B cell (primary cell): ENCODE data around the gene BCL2L15. TPM values are rescaled to one million over a fixed set of nuclear protein-coding genes. Genes with fewer than 3 reads are reported as not detected.

Experiments
- ATAC-seq: fragments of 200-7000 bp; cut with Tn5 transposase; one replicate; pipeline ENCODE4 v1.10.0; 2021; ENCODE audit warnings: low read depth, mild to moderate bottlenecking, moderate number of reproducible peaks, moderate library complexity
- CTCF ChIA-PET: fragments of 350-600 bp; sonication (Branson Sonifier 250); formaldehyde crosslinking; loops from one replicate; lab custom pipeline; 2021; ENCODE audit warnings: antibody characterized with exemption, inconsistent platforms; lab: Charles Lee
- POLR2A ChIA-PET: fragments of 350-600 bp; sonication (Branson Sonifier 250); formaldehyde crosslinking; loops from one replicate; lab custom pipeline; 2021; ENCODE audit warnings: antibody characterized with exemption; lab: Charles Lee
- DNase-seq: peaks from one replicate; pipeline ENCODE4 v3.0.0; 2013
- H2AFZ ChIP-seq: 2 replicates; pipeline ENCODE4 v1.6.1; 2012; ENCODE audit warnings: mild to moderate bottlenecking, low read depth, low read length; ENCODE audit not compliant: insufficient read depth, poor library complexity, severe bottlenecking
- H3K27ac ChIP-seq, 2 donors: 1 replicate in 1 of 2; 2 replicates in 1 of 2; pipeline ENCODE4 v1.5.1; 2012 to 2013; ENCODE audit warnings: low read length in 2 of 2, mild to moderate bottlenecking in 2 of 2, moderate library complexity in 1 of 2
- H3K27me3 ChIP-seq, 4 experiments: fragments of 200-600 bp in 1 of 4; sonication (generic) in 1 of 4; replicated peaks in 1 of 4; 1 replicate in 2 of 4; 2 replicates in 2 of 4; pipeline versions ENCODE4 v1.6.1 to v1.7.0; 2013 to 2016; ENCODE audit warnings: low read length in 3 of 4, mild to moderate bottlenecking in 2 of 4, mixed read lengths in 1 of 4, moderate library complexity in 1 of 4; ENCODE audit not compliant: insufficient read depth in 4 of 4, control insufficient read depth in 3 of 4; ENCODE audit errors: control extremely low read depth in 1 of 4
- H3K36me3 ChIP-seq, 2 experiments: replicated peaks in 1 of 2; 1 replicate in 1 of 2; 2 replicates in 1 of 2; pipeline versions ENCODE4 v1.6.1 to v1.7.1; 2013; ENCODE audit warnings: low read length in 1 of 2; ENCODE audit not compliant: insufficient read depth in 2 of 2, control insufficient read depth in 1 of 2; ENCODE audit errors: control extremely low read depth in 1 of 2, extremely low read depth in 1 of 2
- H3K4me1 ChIP-seq, 2 donors: fragments of 200-600 bp in 1 of 2; sonication (generic) in 1 of 2; 1 replicate in 1 of 2; 2 replicates in 1 of 2; pipeline versions ENCODE4 v1.5.1 to v1.6.1; 2013 to 2017; ENCODE audit warnings: low read length in 2 of 2; ENCODE audit not compliant: control insufficient read depth in 2 of 2, insufficient read depth in 2 of 2
- H3K4me2 ChIP-seq: replicated peaks from 2 replicates; pipeline ENCODE3; 2012; ENCODE audit warnings: mild to moderate bottlenecking, low read depth, low read length; ENCODE audit not compliant: poor library complexity, severe bottlenecking
- H3K4me3 ChIP-seq, 5 experiments: fragments of 200-600 bp in 1 of 5; sonication (generic) in 1 of 5; 1 replicate in 3 of 5; 2 replicates in 2 of 5; pipeline versions ENCODE4 v1.5.1 to v1.7.0; 2011 to 2016; ENCODE audit warnings: low read length in 4 of 5, mild to moderate bottlenecking in 4 of 5, low read depth in 2 of 5, control low read depth in 1 of 5, moderate library complexity in 1 of 5; ENCODE audit not compliant: insufficient read depth in 1 of 5; ENCODE audit errors: control extremely low read depth in 1 of 5, extremely low read depth in 1 of 5
- H3K79me2 ChIP-seq: fragments of 200-600 bp; sonication (generic); one replicate; pipeline ENCODE4 v1.6.0; 2016; ENCODE audit warnings: low read length; ENCODE audit not compliant: control insufficient read depth, insufficient read depth
- H3K9ac ChIP-seq: fragments of 200-600 bp; sonication (generic); 2 replicates; pipeline ENCODE4 v1.6.1; 2017; ENCODE audit warnings: mild to moderate bottlenecking, low read length, moderate library complexity
- H3K9me3 ChIP-seq, 3 donors: one replicate each; pipeline versions ENCODE4 v1.6.1 to v1.7.1; 2013; ENCODE audit warnings: low read length in 2 of 3; ENCODE audit not compliant: control insufficient read depth in 2 of 3, insufficient read depth in 1 of 3; ENCODE audit errors: control extremely low read depth in 1 of 3
- H4K20me1 ChIP-seq: 2 replicates; pipeline ENCODE4 v1.6.0; 2012; ENCODE audit warnings: mild to moderate bottlenecking, low read length; ENCODE audit not compliant: insufficient read depth, control insufficient read depth, poor library complexity, severe bottlenecking
- H3K27ac Mint-ChIP-seq: one replicate; pipeline ENCODE4 v1.8.0; 2021; ENCODE audit warnings: mixed read lengths
- H3K27me3 Mint-ChIP-seq: one replicate; pipeline ENCODE4 v1.8.0; 2021; ENCODE audit warnings: mixed read lengths
- H3K4me1 Mint-ChIP-seq: one replicate; pipeline ENCODE4 v1.8.0; 2021; ENCODE audit warnings: mixed read lengths
- H3K4me3 Mint-ChIP-seq: one replicate; pipeline ENCODE4 v1.8.0; 2021; ENCODE audit warnings: mixed read lengths
- H3K9me3 Mint-ChIP-seq: one replicate; pipeline ENCODE4 v1.8.0; 2022; ENCODE audit warnings: mixed read lengths; ENCODE audit not compliant: insufficient read depth
- EZH2 ChIP-seq: IDR thresholded peaks from 2 replicates; pipeline ENCODE4 v1.6.1; 2012; ENCODE audit warnings: borderline replicate concordance, low read depth, mild to moderate bottlenecking, moderate library complexity, low read length; ENCODE audit not compliant: insufficient read depth, poor library complexity, severe bottlenecking
- WGBS: methylation state at CpG from one replicate; pipeline ENCODE4 v1.1.5; 2013; ENCODE audit warnings: missing lambda C conversion rate; ENCODE audit not compliant: insufficient coverage; 5-methylcytosine and 5-hydroxymethylcytosine counted together
- intact Hi-C: fragments of 100-400 bp; cut with micrococcal nuclease; formaldehyde crosslinking; loops from one replicate; pipeline ENCODE4 v1.10.0; 2022
- polyA plus RNA-seq: library from polyadenylated mRNA; depleted of rRNA; stranded (reverse); fragments of >200 nt; gene quantifications from 2 replicates; pipeline ENCODE4 v1.2.3, GENCODE V29; 2012
- total RNA-seq, 2 donors: library from RNA; stranded (reverse); fragments of 120-200 nt in 1 of 2; gene quantifications; 1 replicate in 1 of 2; 2 replicates in 1 of 2; pipeline versions ENCODE4 v1.2.3 to v1.2.4, GENCODE V29; 2013 to 2022
- TF ChIP-seq, protein P1 (sequence below): fragments of 200-600 bp; IDR thresholded peaks from one replicate; pipeline ENCODE4 v1.8.0; 2022; ENCODE audit warnings: antibody characterized with exemption, mild to moderate bottlenecking

The BCL2L15 gene
- total and polyA plus RNA-seq, 2 donors (not counting 1 experiment from before 2014, with no cell fraction given), result 0.63 to 1.6 TPM

GRCh38 chr1:113881661-113882060 lies 5.7 kb downstream of the BCL2L15 start:
- TF ChIP-seq EZH2, result no peak
- TF ChIP-seq, protein P1, sequence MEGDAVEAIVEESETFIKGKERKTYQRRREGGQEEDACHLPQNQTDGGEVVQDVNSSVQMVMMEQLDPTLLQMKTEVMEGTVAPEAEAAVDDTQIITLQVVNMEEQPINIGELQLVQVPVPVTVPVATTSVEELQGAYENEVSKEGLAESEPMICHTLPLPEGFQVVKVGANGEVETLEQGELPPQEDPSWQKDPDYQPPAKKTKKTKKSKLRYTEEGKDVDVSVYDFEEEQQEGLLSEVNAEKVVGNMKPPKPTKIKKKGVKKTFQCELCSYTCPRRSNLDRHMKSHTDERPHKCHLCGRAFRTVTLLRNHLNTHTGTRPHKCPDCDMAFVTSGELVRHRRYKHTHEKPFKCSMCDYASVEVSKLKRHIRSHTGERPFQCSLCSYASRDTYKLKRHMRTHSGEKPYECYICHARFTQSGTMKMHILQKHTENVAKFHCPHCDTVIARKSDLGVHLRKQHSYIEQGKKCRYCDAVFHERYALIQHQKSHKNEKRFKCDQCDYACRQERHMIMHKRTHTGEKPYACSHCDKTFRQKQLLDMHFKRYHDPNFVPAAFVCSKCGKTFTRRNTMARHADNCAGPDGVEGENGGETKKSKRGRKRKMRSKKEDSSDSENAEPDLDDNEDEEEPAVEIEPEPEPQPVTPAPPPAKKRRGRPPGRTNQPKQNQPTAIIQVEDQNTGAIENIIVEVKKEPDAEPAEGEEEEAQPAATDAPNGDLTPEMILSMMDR, result no peak
- peaks cover 0 to 2% of the 10 kb centered on the region in 2 experiments for H3K36me3 ChIP-seq
- intact Hi-C loops, result no loop called here
- Mint-ChIP-seq H3K27ac (no peak overlapping the region), H3K4me1 (peaks cover 4% of the 10 kb centered on the region), H3K27me3 (no peaks in the 10 kb centered on the region), H3K9me3 (no peaks in the 10 kb centered on the region), H3K4me3 (no peak overlapping the region)
- ChIA-PET POLR2A (no interaction called here), CTCF (interaction anchor here (1.2 to 1.3 kb wide), 3 partner anchors 9 to 47 kb away, joined by 3 to 4 read pairs (median 3); partner anchors contain the start of genes AP4B1 and HIPK1)
- no peak overlapping the region for H3K4me3 ChIP-seq
- DNase-seq (no peak), ATAC-seq (no peak)
- WGBS, result 100% methylated on average over 1 of the region's 2 CpGs
- no peak overlapping the region for H3K27ac ChIP-seq
- no peak overlapping the region for H3K4me2 ChIP-seq
- H3K27me3 ChIP-seq, result no peaks in the 10 kb centered on the region
- peaks cover 0 to 3% of the 10 kb centered on the region in 2 donors for H3K4me1 ChIP-seq
- H4K20me1 ChIP-seq, result no peaks in the 10 kb centered on the region
- no peak overlapping the region for H2AFZ ChIP-seq
- no peaks in the 10 kb centered on the region for H3K9me3 ChIP-seq
- H3K9ac ChIP-seq, result no peak overlapping the region
- no peaks in the 10 kb centered on the region for H3K79me2 ChIP-seq

DNA sequence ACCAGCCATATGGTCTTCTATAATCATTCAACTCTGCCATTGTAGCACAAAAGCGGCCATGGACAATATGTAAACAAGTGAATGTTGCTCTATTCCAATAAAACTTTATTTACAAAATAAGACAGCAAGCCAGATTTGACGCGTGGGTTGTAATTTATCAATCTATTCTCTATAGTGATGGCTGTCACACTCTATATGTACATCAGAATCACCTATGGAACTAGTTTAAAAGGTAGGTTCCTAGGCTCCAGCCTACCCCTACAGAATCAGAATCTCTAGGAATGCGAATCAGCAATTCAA lies 7.7 kb downstream of the BCL2L15 start:
- H3K9ac ChIP-seq, result no peak overlapping the region
- intact Hi-C loops, result no loop called here
- no peak overlapping the region for H3K27ac ChIP-seq
- peaks cover 8% of the 10 kb centered on the region for H3K4me1 Mint-ChIP-seq
- H3K79me2 ChIP-seq, result no peaks in the 10 kb centered on the region
- ATAC-seq (no peak), DNase-seq (no peak)
- no peak overlapping the region for H3K4me3 Mint-ChIP-seq
- TF ChIP-seq EZH2, result no peak
- TF ChIP-seq, protein P1, result no peak
- 100% methylated on average over 2 of the region's 4 CpGs for WGBS
- ChIA-PET CTCF (no interaction called here), POLR2A (no interaction called here)
- H3K9me3 ChIP-seq, result no peaks in the 10 kb centered on the region
- H4K20me1 ChIP-seq, result no peaks in the 10 kb centered on the region
- no peak overlapping the region for H3K27ac Mint-ChIP-seq
- peaks cover 0 to 3% of the 10 kb centered on the region in 2 donors for H3K4me1 ChIP-seq
- no peaks in the 10 kb centered on the region for H3K27me3 ChIP-seq
- peaks cover 0 to 2% of the 10 kb centered on the region in 2 experiments for H3K36me3 ChIP-seq
- H2AFZ ChIP-seq, result no peak overlapping the region
- no peak overlapping the region for H3K4me2 ChIP-seq
- no peak overlapping the region for H3K4me3 ChIP-seq
- no peaks in the 10 kb centered on the region for H3K9me3 Mint-ChIP-seq
- H3K27me3 Mint-ChIP-seq, result no peaks in the 10 kb centered on the region
